GM12801 (cell line): Measurements from ENCODE around the gene EXOSC2.

ENCODE experiments used
- CTCF ChIP-seq: IDR thresholded peaks from one replicate; pipeline ENCODE4 v1.5.1; 2011; ENCODE audit warnings: control low read depth; ENCODE audit not compliant: insufficient read length; ENCODE audit errors: extremely low read depth

The EXOSC2 gene

GRCh38 chr9:130681769-130682420, 11.7 kb upstream of the EXOSC2 start:
- TF ChIP-seq CTCF, result no peak

- TF ChIP-seq CTCF, result no peak
Observed at GRCh38 chr9:130682421-130683121, 11.0 kb upstream of the EXOSC2 start.

GRCh38 chr9:130685104-130685503, 8.5 kb upstream of the EXOSC2 start:
- TF ChIP-seq CTCF, result no peak

GRCh38 chr9:130687615-130688014, 6.0 kb upstream of the EXOSC2 start:
- no peak for TF ChIP-seq CTCF

- no peak for TF ChIP-seq CTCF
Observed at GRCh38 chr9:130688072-130688471, 5.5 kb upstream of the EXOSC2 start.

- TF ChIP-seq CTCF, result no peak
Observed at GRCh38 chr9:130689572-130689936, 4.0 kb upstream of the EXOSC2 start.

- TF ChIP-seq CTCF, result no peak
Observed at GRCh38 chr9:130689937-130690700, 3.5 kb upstream of the EXOSC2 start.
